ENCODE measurements around the gene PLXNA4.

PLXNA4 gene

DNA sequence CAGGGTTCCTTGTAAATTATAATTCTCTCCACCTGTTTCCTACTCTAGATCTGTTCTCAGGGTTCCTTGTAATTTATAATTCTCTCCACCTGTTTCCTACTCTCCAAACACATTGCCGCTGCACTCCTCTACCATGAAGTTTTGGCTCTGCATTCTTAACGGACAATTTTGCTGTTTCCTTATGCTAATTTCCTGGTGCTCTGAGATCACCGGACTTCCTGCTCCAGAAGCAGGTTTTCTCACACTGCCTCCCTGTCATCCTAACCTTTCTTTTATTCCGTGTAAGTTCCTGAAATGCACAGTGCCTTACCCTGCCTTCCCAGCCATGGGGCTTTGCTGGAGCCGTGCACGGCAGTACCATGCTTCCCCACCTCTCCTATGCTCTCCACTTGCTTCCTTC, 256.8 kb downstream of the PLXNA4 start:
- DNase-seq (ENCODE audit: low read depth) = no peak
- H3K4me3 ChIP-seq (ENCODE audit: low read depth, low read length) = no peak overlapping the region
- TF ChIP-seq, protein P1, sequence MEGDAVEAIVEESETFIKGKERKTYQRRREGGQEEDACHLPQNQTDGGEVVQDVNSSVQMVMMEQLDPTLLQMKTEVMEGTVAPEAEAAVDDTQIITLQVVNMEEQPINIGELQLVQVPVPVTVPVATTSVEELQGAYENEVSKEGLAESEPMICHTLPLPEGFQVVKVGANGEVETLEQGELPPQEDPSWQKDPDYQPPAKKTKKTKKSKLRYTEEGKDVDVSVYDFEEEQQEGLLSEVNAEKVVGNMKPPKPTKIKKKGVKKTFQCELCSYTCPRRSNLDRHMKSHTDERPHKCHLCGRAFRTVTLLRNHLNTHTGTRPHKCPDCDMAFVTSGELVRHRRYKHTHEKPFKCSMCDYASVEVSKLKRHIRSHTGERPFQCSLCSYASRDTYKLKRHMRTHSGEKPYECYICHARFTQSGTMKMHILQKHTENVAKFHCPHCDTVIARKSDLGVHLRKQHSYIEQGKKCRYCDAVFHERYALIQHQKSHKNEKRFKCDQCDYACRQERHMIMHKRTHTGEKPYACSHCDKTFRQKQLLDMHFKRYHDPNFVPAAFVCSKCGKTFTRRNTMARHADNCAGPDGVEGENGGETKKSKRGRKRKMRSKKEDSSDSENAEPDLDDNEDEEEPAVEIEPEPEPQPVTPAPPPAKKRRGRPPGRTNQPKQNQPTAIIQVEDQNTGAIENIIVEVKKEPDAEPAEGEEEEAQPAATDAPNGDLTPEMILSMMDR (IDR thresholded peaks at IDR 0.05; ENCODE audit: low read depth, low read length, missing control alignments) = no peak

DNA sequence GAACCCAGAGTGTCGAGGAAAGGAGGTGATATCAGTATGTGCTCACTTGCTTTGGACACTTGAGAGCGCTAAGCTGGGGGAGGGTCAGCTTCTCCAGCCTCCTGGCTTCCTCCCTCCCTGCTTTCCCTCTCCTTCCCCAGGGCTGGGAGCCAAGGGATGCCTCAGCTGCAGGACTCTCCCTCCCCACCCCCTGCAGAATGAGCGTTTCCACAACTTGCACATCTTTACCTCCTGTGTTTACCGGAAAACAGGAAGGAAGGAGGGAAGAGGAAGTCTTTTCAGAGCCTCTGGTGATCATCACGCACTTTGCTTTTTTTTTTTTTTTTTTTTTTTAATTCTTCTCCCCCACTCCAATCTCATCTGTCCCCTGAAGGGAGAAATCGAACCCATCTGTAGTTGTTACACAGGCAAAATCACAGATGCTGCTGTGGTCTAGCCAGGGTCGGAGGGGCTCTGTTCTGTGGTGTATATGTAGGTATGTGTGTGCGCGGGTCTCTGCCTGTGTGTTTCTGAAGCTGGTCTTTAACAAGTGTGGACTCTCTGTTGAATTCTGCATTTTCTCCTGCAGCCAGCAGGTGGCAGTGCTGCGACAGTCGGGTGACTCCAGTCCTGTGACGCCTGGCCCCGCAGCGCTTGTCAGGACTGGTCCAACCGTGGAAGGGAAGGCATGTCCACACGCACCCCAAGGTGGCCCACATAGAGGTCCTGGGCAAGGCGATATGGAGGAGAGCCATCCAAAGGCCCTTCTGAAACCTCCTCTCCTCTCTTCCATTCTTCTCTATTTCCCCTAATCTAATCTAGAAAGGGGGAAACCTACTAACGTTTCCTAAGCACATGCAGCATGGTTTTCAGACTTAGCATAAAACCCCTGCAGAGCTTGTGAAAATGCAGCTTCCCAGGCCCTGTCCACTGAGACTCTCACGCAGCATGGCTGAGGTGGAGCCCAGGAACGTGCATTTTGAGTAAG, 257.6 kb downstream of the PLXNA4 start:
- no peak overlapping the region for H3K4me3 ChIP-seq (ENCODE audit: low read depth, low read length)
- TF ChIP-seq, protein P1 (IDR thresholded peaks at IDR 0.05; ENCODE audit: low read depth, low read length, missing control alignments) = peak; percentile 89
- DNase-seq (ENCODE audit: low read depth) = peak; percentile 40

DNA sequence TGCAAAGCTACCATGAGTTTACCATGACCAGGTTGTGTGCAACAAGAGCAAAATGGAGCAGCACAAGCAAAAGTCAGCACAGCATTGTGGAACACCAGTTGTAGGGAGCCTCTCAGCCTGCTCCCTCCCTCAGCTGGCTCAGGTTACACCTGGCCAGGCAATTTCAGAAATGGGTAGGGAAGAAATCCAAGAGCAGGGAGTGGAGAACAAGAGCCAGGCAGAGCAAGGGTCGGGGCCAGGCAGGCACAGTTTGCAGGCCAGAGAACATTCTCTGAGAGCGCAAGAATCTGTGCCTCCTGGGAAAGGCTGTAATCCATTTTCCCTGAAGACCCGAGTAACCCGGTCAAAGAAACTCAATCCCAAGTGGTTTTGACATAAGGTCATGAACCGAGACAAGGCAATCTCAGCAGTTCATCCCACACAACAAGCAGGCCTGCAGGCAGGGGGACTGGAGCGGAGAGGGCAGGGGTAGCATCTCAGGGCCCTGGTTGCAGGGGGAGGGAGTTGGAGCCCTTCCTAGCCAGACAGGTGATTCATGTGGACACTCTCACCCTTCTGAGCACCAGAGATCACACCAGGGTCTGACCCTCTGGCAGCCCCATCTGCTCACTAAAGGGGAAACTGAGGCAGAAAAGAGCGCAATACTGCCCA, 258.4 kb downstream of the PLXNA4 start:
- TF ChIP-seq, protein P1 (IDR thresholded peaks at IDR 0.05; ENCODE audit: low read depth, low read length, missing control alignments) = no peak
- DNase-seq (ENCODE audit: low read depth) = no peak
- H3K4me3 ChIP-seq (ENCODE audit: low read depth, low read length) = no peak overlapping the region

DNA sequence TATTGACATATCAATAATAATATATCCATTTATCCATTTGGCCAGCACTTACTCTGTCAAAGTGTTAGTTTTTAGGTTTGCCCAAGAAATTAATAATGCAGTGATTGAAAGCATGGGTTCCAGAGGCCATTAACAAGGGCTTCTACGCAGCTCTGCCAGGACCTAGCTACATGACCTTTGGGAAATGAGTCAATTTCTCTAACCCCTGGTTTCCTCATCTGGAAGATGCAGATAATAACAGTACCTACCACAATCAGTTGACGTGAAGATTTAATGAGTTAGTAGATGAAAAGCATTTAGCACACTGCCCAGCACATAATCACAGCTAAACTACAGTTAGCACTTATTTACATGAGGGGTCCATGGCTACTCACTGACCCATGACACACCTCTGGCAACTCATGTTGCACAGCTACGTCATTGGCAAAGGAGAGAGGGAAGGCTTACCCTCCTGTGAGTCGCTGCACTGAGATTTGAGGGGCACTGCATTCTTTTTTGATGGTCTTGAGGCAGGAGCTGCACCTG, 263.7 kb downstream of the PLXNA4 start:
- TF ChIP-seq, protein P1 (IDR thresholded peaks at IDR 0.05; ENCODE audit: low read depth, low read length, missing control alignments) = no peak

DNA sequence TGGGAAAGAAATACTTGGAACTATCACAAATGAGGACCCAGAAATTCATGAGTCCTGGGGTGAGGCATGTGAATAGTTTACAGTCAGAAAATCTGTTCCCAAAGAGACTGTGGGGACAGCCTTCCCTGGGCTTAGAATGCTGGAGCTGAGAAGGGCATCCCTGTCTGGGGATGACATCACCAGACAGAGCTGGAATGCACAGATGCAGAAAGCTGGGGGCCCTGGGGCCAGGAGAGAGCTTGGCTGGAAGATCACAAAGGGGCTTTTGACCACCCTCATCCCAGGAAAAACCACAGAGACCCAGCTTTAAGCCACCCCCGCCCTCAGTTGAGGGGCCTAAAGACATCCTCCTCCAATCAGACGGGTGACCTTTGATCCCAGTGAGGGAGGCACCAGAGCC, 264.5 kb downstream of the PLXNA4 start:
- DNase-seq (ENCODE audit: low read depth) = no peak
- no peak overlapping the region for H3K4me3 ChIP-seq (ENCODE audit: low read depth, low read length)
- TF ChIP-seq, protein P1 (IDR thresholded peaks at IDR 0.05; ENCODE audit: low read depth, low read length, missing control alignments) = no peak

More for the DNA sequence above, 263.7 kb downstream of the PLXNA4 start:
- H3K4me3 ChIP-seq (ENCODE audit: low read depth, low read length) = no peak overlapping the region
- DNase-seq (ENCODE audit: low read depth) = no peak

DNA sequence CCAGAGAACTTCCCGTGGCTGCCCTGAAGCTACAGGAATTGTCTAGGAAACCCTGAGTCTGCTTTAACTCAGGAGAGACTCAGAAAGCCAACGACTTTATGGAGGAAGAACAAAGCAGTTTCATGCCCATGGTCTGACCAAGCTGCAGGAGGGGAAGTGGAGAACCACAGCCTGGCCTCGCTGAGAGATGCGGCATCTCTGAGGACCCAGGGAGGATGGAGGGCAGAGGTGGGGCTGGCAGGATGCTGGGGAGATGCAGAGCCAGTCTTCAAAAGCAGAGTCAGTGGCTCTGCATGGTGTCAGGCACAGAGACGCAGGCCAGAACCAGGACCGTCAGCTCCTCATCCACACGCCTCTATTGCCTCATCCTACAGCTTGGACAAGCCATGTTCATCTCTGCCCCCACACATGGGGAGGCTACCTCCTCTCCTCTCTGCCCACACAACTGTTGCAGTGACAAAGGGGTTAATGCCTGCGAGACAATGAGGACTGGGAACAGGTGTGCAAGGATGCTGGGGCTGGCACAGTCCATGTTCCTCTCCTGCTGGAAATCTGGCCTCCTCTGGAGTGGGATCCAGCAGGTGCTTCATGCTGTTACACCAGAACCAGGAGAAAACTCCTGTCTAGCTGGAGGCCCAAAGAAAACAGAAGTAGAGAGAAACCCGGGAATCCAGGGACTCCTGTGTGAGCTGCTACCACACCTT, 267.0 kb downstream of the PLXNA4 start:
- TF ChIP-seq, protein P1 (IDR thresholded peaks at IDR 0.05; ENCODE audit: low read depth, low read length, missing control alignments) = no peak
- no peak overlapping the region for H3K4me3 ChIP-seq (ENCODE audit: low read depth, low read length)
- no peak for DNase-seq (ENCODE audit: low read depth)
